Measurements from ENCODE around the gene RPS6KC1. TPM values are rescaled to one million over a fixed set of nuclear protein-coding genes. Genes with fewer than 3 reads are reported as not detected.
"Not testable (repeated sequence)": the region's sequence is repeated elsewhere in the genome, so short reads cannot be mapped to it uniquely, and the experiment has no call there.

Gene RPS6KC1
- total and polyA plus RNA-seq, 9 of the 15 experiments (the other 6 are each of a cell fraction or from before 2014, with no cell fraction given) = 4.3 to 34.6 (median 20.9) TPM

- peak; percentile 75 for TF ChIP-seq ZNF146 (CRISPR knock-in tag; IDR thresholded peaks at IDR 0.05; ENCODE audit: unreplicated experiment)
- H3K9me1 ChIP-seq (ENCODE audit: control insufficient read depth, insufficient read depth, low read length); in situ Hi-C loops (cut with MboI); H2AFZ ChIP-seq (ENCODE audit: low read depth, low read length); H3K79me2 ChIP-seq (ENCODE audit: control insufficient read depth, insufficient read depth, low read length); FAIRE-seq; H3K27ac ChIP-seq (ENCODE audit: extremely low read depth, low read depth, low read length); ATAC-seq; H3K4me1 ChIP-seq (replicated peaks in 1 of 2; ENCODE audit: control insufficient read depth in 2 of 2, insufficient read depth in 2 of 2, low read length in 2 of 2); H3K9me3 ChIP-seq (replicated peaks; ENCODE audit: control insufficient read depth, insufficient read depth, low read depth, low read length); H4K20me1 ChIP-seq (replicated peaks; ENCODE audit: control insufficient read depth, insufficient read depth, low read length); intact Hi-C loops (cut with micrococcal nuclease); CTCF ChIA-PET (ENCODE audit: low intra/inter-chr PET ratio); DNase-seq (ENCODE audit: extremely low read depth in 1 of 4, low spot score in 3 of 4); H3K9ac ChIP-seq (ENCODE audit: insufficient read depth in 1 of 2, low read depth in 2 of 2, low read length in 2 of 2); BruUV-seq (replicated peaks); POLR2A ChIA-PET; H3K4me2 ChIP-seq (ENCODE audit: insufficient read depth, low read length); H3K36me3 ChIP-seq (ENCODE audit: control insufficient read depth, insufficient read depth, low read length); H3K4me3 ChIP-seq; H3K27me3 ChIP-seq (ENCODE audit: control insufficient read depth in 2 of 2, insufficient read depth in 2 of 2, low read length in 2 of 2): not testable (repeated sequence)
- WGBS (ENCODE audit: insufficient coverage, low coverage, missing lambda C conversion rate) = 83% methylated on average over 4 of the region's 4 CpGs
Measured at GRCh38 chr1:213100565-213100964, 49.5 kb downstream of the RPS6KC1 start.

GRCh38 chr1:213103377-213104306 lies 52.6 kb downstream of the RPS6KC1 start:
- no peak overlapping the region for H2AFZ ChIP-seq (ENCODE audit: low read depth, low read length)
- no peak overlapping the region for H3K27ac ChIP-seq (ENCODE audit: extremely low read depth, low read depth, low read length)
- H3K4me3 ChIP-seq = no peak overlapping the region
- peaks cover 13% of the 10 kb centered on the region for H3K36me3 ChIP-seq (ENCODE audit: control insufficient read depth, insufficient read depth, low read length)
- TF ChIP-seq XRCC4 (IDR thresholded peaks at IDR 0.05; ENCODE audit: extremely low read depth, insufficient read depth, insufficient read length) (no peak), ZNF316 (IDR thresholded peaks at IDR 0.05) (peak; percentile 52)
- DNase-seq (ENCODE audit: extremely low read depth in 1 of 4, low spot score in 3 of 4) (no peak), ATAC-seq (no peak), FAIRE-seq (no peak)
- in situ Hi-C loops (cut with MboI) (no loop called here), intact Hi-C loops (cut with micrococcal nuclease) (no loop called here)
- ChIA-PET CTCF (ENCODE audit: low intra/inter-chr PET ratio) (interaction anchor here (0.7 kb wide), 1 partner anchor 17 kb away, joined by 3 read pairs; no protein-coding TSS in a partner anchor), POLR2A (no interaction called here)
- H3K4me2 ChIP-seq (ENCODE audit: insufficient read depth, low read length) = no peak overlapping the region
- no peaks in the 10 kb centered on the region for H4K20me1 ChIP-seq (replicated peaks; ENCODE audit: control insufficient read depth, insufficient read depth, low read length)
- no peak overlapping the region for H3K9ac ChIP-seq (ENCODE audit: insufficient read depth in 1 of 2, low read depth in 2 of 2, low read length in 2 of 2)
- 70% methylated on average over 5 of the region's 5 CpGs for WGBS (ENCODE audit: insufficient coverage, low coverage, missing lambda C conversion rate)
- no TSS peak for BruUV-seq (replicated peaks)
- H3K9me1 ChIP-seq (ENCODE audit: control insufficient read depth, insufficient read depth, low read length) = no peaks in the 10 kb centered on the region
- H3K4me1 ChIP-seq (replicated peaks in 1 of 2; ENCODE audit: control insufficient read depth in 2 of 2, insufficient read depth in 2 of 2, low read length in 2 of 2) = no peaks in the 10 kb centered on the region
- no peaks in the 10 kb centered on the region for H3K9me3 ChIP-seq (replicated peaks; ENCODE audit: control insufficient read depth, insufficient read depth, low read depth, low read length)
- no peaks in the 10 kb centered on the region; the same call in 2 of the 3 replicates for H3K79me2 ChIP-seq (ENCODE audit: control insufficient read depth, insufficient read depth, low read length)
- no peaks in the 10 kb centered on the region for H3K27me3 ChIP-seq (ENCODE audit: control insufficient read depth in 2 of 2, insufficient read depth in 2 of 2, low read length in 2 of 2)

All from K562 (cell line).